Measurements from ENCODE around the gene ELOVL5. TPM values are rescaled to one million over a fixed set of nuclear protein-coding genes. Genes with fewer than 3 reads are reported as not detected.
"Not testable (repeated sequence)": the region's sequence is repeated elsewhere in the genome, so short reads cannot be mapped to it uniquely, and the experiment has no call there.

ELOVL5 gene
- total RNA-seq, 2 experiments from 2014 or later = 113 to 117 TPM

DNA sequence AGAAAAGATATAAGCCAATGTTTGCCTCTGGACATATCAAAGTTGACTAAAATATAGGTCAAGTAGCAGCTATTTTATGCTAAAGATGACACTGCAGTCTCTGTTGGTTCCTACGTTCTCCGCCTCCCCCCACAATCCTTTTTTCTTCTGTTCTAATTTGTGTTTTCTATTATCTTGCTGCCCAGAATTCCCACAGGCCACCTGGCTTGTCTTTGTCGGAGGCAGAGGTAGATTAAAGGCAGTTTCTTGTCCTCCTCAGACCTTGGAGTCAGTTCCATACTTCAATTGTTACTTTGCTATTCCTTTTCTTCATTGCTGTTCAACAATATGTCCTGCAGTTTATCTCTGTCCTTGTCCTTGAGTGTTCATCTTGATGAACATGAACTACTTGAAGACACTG, 3.6 kb upstream of the ELOVL5 start:
- DNase-seq (no peak), ATAC-seq (no peak)
- Mint-ChIP-seq H3K27me3 (peaks cover 16% of the 10 kb centered on the region), H3K9me3 (ENCODE audit: low read depth) (no peaks in the 10 kb centered on the region), H3K4me3 (no peak overlapping the region), H3K4me1 (peaks cover 8% of the 10 kb centered on the region), H3K36me3 (peaks cover 2% of the 10 kb centered on the region), H3K27ac (no peak overlapping the region)
- CTCF ChIA-PET = interaction anchor here (1.5 kb wide), 1 partner anchor 13 kb away, joined by 4 read pairs; no protein-coding TSS in a partner anchor

DNA sequence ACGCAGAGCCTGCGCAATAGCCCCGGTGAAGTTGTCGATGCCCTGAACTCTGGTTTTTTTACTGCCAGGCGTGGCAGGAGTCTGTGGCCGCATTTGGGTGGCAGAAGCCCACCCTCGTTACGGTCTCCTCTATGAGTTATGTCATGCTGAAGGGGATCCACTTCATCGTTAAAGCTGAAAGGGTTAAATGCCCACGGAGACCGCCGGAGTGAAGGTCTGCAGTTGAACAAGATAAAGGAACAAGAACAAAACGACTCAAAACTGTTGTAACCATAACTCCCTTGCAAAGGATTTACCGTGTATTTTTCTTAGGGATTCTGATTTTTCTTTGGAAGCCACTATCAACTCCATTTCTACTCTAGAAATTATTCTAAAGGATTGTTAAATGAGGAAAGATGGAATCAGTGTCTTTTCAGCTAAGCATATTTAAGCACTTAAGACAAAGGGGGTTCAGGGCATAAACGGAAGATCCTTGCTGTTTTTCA, 501 bp upstream of the ELOVL5 start:
- CTCF ChIA-PET = interaction anchor here (1.2 to 4.6 kb wide), 6 partner anchors 8 to 39 kb away, joined by 3 to 28 read pairs (median 5); no protein-coding TSS in a partner anchor
- H3K4me3 Mint-ChIP-seq = peak overlapping the region; percentile 93
- no peaks in the 10 kb centered on the region for H3K9me3 Mint-ChIP-seq (ENCODE audit: low read depth)
- H3K4me1 Mint-ChIP-seq = peaks cover 38% of the 10 kb centered on the region
- DNase-seq (no peak), ATAC-seq (no peak)
- H3K27ac Mint-ChIP-seq = peak overlapping the region; percentile 89
- peaks cover 22% of the 10 kb centered on the region for H3K36me3 Mint-ChIP-seq
- H3K27me3 Mint-ChIP-seq = peaks cover 10% of the 10 kb centered on the region

DNA sequence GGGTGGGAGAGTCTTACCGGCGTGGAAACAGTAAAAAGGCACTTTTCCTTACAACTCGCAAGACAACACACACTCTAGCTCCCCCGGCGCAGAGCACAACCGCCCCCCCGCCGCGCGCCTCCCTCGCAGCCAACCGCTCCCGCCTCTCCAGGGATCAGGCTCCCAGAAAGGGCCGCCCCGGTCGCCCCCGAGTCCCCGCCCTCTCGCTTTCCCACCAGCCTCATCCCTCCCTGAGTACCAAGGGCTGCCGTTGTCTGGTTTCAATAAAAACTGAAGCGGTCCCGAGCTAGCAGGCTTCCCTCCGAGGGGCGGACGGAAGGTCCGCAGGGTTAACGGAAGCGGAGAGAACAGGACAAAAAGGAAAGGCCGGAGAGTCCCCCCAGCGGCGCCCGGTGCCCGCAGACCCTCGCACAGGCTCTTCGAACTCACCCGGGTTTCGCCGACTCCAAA, 804 bp downstream of the ELOVL5 start:
- Mint-ChIP-seq H3K27me3 (peaks cover 10% of the 10 kb centered on the region), H3K4me1 (peaks cover 51% of the 10 kb centered on the region), H3K27ac (peak overlapping the region; percentile 89), H3K36me3 (peaks cover 23% of the 10 kb centered on the region), H3K4me3 (peak overlapping the region; percentile 93), H3K9me3 (ENCODE audit: low read depth) (no peaks in the 10 kb centered on the region)
- CTCF ChIA-PET = interaction anchor here (1.2 to 4.6 kb wide), 10 partner anchors 10 to 63 kb away, joined by 3 to 28 read pairs (median 7); no protein-coding TSS in a partner anchor
- peak; percentile 70 for DNase-seq
- peak; percentile 46 for ATAC-seq

DNA sequence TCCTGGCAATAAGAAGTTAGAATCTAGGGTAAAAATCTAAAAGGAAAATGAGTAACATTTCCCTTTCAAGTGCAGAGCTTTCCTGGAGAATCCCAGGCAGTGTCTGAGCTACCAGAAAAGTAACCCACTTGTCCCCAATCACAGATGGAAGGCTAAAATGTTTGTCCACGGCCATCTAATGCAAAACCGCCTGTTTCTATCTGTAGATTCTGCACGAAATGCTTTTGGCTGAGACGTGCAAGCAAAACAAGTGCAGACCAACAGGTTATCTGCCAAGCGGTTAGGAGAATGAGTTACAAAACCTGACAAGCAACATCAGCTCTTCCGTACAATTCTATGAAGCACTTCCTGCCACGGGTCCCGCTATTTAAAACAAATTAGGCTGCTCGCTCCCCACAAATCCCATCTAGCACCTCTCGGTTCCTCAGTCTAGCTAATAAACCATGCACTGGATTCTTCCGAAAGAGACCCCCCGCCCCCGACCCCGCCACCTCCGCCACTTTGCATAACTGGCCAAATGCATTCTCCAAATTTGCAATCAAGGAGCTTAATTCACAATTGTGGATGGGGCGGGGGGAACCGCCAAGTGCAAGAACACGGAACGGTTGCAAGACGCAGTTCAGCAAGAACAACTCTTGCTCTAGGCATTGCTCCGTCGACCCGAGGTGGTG, 1.4 kb downstream of the ELOVL5 start:
- DNase-seq = peak; percentile 66
- Mint-ChIP-seq H3K27me3 (peaks cover 5% of the 10 kb centered on the region), H3K4me1 (peaks cover 56% of the 10 kb centered on the region), H3K4me3 (peak overlapping the region; percentile 93), H3K9me3 (ENCODE audit: low read depth) (no peaks in the 10 kb centered on the region), H3K27ac (peak overlapping the region; percentile 89), H3K36me3 (peaks cover 23% of the 10 kb centered on the region)
- peak; percentile 13 for ATAC-seq
- CTCF ChIA-PET = interaction anchor here (1.2 to 4.6 kb wide), 10 partner anchors 9 to 63 kb away, joined by 3 to 28 read pairs (median 7); no protein-coding TSS in a partner anchor

DNA sequence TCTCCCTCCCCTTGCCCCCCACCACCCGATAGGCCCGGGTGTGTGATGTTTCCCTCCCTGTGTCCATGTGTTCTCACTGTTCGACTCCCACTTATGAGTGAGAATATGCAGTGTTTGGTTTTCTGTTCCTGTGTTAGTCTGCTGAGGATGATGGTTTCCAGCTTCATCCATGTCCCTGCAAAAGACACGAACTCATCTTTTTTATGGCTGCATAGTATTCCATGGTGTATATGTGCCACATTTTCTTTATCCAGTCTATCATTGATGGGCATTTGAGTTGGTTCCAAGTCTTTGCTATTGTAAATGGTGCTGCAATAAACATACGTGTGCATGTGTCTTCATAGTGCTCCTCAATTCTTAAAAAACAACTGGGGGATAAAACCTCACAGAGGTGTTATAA, 2.7 kb downstream of the ELOVL5 start:
- CTCF ChIA-PET = interaction anchor here (2.1 to 4.6 kb wide), 3 partner anchors 10 to 36 kb away, joined by 12 to 28 read pairs (median 13); no protein-coding TSS in a partner anchor
- ATAC-seq; H3K9me3 Mint-ChIP-seq (ENCODE audit: low read depth); DNase-seq; H3K27me3 Mint-ChIP-seq: not testable (repeated sequence)
- Mint-ChIP-seq H3K4me1 (peaks cover 70% of the 10 kb centered on the region), H3K36me3 (peaks cover 26% of the 10 kb centered on the region), H3K27ac (peak overlapping the region; percentile 89), H3K4me3 (peak overlapping the region; percentile 93)

DNA sequence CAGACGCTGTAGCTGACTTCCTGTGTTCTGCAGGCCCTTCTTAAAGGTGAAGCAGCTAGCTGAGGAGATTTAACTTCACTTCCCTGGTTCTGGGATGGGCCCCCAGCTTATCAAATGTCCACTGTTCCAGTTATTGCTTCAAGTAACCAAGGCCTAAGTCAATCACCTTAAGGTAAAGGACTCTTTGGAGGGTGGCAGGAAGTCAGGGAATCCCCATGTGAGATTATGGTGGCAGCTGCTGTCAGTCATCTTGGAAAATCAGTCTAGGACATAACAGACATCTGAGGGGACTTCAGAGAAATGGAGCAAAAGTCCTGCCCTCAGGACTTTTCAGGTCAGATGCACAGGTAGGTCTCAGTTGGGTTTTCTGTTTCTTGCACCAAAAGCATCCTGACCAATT, 3.8 kb downstream of the ELOVL5 start:
- no peak for ATAC-seq
- CTCF ChIA-PET = interaction anchor here (0.7 to 1.2 kb wide), 5 partner anchors 9 to 141 kb away, joined by 3 to 5 read pairs (median 3); no protein-coding TSS in a partner anchor
- DNase-seq = no peak
- Mint-ChIP-seq H3K27ac (peak overlapping the region; percentile 25), H3K4me3 (peak overlapping the region; percentile 4), H3K27me3 (no peaks in the 10 kb centered on the region), H3K4me1 (peaks cover 75% of the 10 kb centered on the region), H3K36me3 (peaks cover 26% of the 10 kb centered on the region), H3K9me3 (ENCODE audit: low read depth) (no peaks in the 10 kb centered on the region)

DNA sequence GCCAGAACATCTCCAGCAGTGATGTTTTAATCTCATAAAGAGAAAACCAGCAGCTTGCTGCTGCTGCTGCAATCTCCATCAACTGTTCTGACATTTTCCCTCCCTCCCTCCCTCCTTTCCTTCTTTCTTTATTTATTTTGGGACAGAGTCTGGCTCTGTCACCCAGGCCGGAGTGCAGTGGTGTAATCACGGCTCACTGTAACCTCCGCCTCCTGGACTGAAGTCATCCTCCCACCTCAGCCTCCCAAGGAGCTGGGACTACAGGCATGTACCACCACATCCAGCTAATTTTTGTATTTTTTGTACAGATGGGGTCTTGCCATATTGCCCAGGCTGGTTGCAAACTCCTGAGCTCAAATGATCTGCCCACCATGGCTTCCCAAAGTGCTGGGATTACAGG, 5.7 kb downstream of the ELOVL5 start:
- Mint-ChIP-seq H3K9me3 (ENCODE audit: low read depth) (no peaks in the 10 kb centered on the region), H3K27me3 (no peaks in the 10 kb centered on the region), H3K36me3 (peaks cover 26% of the 10 kb centered on the region), H3K27ac (no peak overlapping the region), H3K4me3 (no peak overlapping the region), H3K4me1 (peaks cover 82% of the 10 kb centered on the region)
- CTCF ChIA-PET = interaction anchor here (0.6 to 1.3 kb wide), 2 partner anchors 153 to 377 kb away, joined by 3 read pairs; no protein-coding TSS in a partner anchor
- ATAC-seq (no peak), DNase-seq (no peak)

DNA sequence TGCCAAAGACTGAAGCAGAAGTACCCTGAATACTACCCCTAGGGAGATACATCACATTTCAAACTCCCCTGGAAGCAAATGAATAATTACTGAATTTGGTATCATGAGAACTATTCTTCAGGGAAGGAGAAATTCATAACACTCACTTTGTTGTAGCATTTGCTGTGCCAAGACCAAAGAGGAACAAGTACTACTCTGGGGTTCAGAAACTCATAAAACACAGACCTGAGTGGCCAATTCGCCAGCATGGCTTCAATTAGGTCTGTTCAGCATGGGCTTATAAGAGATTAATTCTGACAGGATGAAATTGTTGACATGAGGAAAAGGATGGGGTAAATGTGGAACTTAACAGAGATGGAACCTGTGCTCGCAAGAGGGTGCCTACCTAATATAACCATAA, 6.5 kb downstream of the ELOVL5 start:
- no peak overlapping the region for H3K4me3 Mint-ChIP-seq

DNA sequence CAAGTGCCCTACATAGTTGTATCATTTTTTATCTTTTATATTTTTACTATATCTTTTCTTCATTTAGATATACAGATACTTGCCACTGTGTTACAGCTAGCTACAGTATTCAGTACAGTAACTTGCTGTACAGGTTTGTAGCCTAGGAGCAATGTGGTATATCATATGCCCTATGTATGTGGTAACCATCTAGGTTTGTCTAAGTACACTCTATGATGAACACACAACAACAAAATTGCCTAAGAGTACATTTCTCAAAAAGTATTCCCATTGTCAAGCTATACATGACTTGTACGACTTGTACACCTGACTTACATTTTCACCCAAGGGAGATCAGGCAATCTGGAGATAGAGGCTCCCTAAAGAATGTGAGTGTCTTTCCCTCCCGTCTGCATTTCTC, 8.2 kb downstream of the ELOVL5 start:
- DNase-seq (no peak), ATAC-seq (no peak)
- peaks cover 90% of the 10 kb centered on the region for H3K4me1 Mint-ChIP-seq
- H3K27ac Mint-ChIP-seq = no peak overlapping the region
- H3K9me3 Mint-ChIP-seq (ENCODE audit: low read depth) = no peaks in the 10 kb centered on the region
- CTCF ChIA-PET = interaction anchor here (1.4 kb wide), 2 partner anchors 9 to 12 kb away, joined by 4 read pairs; no protein-coding TSS in a partner anchor
- no peaks in the 10 kb centered on the region for H3K27me3 Mint-ChIP-seq
- H3K4me3 Mint-ChIP-seq = no peak overlapping the region
- H3K36me3 Mint-ChIP-seq = peaks cover 19% of the 10 kb centered on the region

More for the DNA sequence above, 6.5 kb downstream of the ELOVL5 start:
- Mint-ChIP-seq H3K27ac (peak overlapping the region; percentile 17), H3K27me3 (no peaks in the 10 kb centered on the region), H3K36me3 (peaks cover 29% of the 10 kb centered on the region), H3K9me3 (ENCODE audit: low read depth) (no peaks in the 10 kb centered on the region), H3K4me1 (peaks cover 90% of the 10 kb centered on the region)
- DNase-seq (no peak), ATAC-seq (no peak)
- CTCF ChIA-PET = no interaction called here

DNA sequence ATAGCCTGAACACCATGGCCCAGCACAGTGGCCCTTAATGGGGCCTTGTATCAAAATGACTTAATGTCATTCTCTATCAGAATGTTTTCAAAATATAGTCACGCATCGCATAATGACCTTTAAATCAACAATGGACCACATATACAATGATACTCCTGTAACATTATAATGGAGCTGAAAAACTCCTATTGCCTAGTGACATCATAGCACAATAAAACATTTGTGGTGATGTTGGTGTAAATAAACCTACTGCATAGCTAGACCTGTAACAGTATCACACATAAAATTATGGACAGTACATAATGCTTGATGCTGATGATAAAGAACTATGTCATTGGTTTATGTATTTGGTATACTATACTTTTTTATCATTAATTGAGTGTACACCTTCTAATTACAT, 9.3 kb downstream of the ELOVL5 start:
- Mint-ChIP-seq H3K4me1 (peaks cover 90% of the 10 kb centered on the region), H3K4me3 (no peak overlapping the region), H3K27me3 (no peaks in the 10 kb centered on the region), H3K36me3 (peaks cover 15% of the 10 kb centered on the region), H3K9me3 (ENCODE audit: low read depth) (no peaks in the 10 kb centered on the region), H3K27ac (no peak overlapping the region)
- DNase-seq (no peak), ATAC-seq (no peak)
- CTCF ChIA-PET = interaction anchor here (0.5 to 1.4 kb wide), 4 partner anchors 10 to 393 kb away, joined by 4 read pairs; no protein-coding TSS in a partner anchor

DNA sequence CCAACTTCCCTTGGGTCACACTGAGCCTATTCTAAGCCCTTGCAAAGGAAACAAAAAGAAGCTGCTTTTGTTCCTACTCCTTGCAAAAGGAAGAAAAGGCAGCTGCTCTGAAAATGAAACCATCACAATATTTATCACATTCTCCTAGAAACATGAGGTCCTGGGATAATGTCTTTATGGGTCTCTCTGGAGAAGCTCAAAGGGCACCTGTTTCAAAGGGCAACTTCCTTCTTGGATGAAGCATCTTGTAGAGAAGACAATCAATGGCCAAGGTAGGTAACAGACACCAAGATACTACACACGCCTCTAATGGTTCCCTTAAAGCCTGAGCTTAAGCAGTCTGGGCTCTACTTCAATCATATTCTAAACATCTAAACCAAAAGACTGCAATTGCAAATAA, 10.4 kb downstream of the ELOVL5 start:
- peak overlapping the region; percentile 63 for H3K27ac Mint-ChIP-seq
- no peaks in the 10 kb centered on the region for H3K27me3 Mint-ChIP-seq
- ATAC-seq (no peak), DNase-seq (no peak)
- peaks cover 89% of the 10 kb centered on the region for H3K4me1 Mint-ChIP-seq
- H3K36me3 Mint-ChIP-seq = peaks cover 16% of the 10 kb centered on the region
- no peak overlapping the region for H3K4me3 Mint-ChIP-seq
- no peaks in the 10 kb centered on the region for H3K9me3 Mint-ChIP-seq (ENCODE audit: low read depth)
- CTCF ChIA-PET = interaction anchor here (1.0 to 1.8 kb wide), 4 partner anchors 9 to 19 kb away, joined by 3 to 6 read pairs (median 3); partner anchors contain the start of gene ELOVL5

DNA sequence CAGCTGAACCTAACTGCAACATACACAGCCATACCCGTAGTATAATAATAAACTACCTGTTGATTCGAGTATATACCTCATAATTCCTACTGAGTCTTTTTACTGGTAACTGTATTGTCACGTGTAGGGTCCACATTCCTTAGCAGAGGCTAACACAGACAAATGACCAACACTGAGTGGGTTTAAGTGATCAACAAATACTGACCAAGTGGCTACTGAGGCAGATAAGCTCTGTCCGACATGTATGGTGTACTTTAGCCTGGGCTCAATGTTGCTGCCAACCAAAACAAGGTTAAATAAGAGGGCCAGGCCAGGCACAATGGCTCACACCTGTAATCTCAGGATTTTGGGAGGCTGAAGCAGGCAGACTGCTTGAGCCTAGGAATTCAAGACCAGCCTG, 12.7 kb downstream of the ELOVL5 start:
- Mint-ChIP-seq H3K27ac (peak overlapping the region; percentile 98), H3K9me3 (ENCODE audit: low read depth) (no peaks in the 10 kb centered on the region), H3K4me3 (peak overlapping the region; percentile 80), H3K36me3 (peaks cover 33% of the 10 kb centered on the region), H3K4me1 (peaks cover 84% of the 10 kb centered on the region), H3K27me3 (no peaks in the 10 kb centered on the region)
- ATAC-seq (no peak), DNase-seq (no peak)
- CTCF ChIA-PET = interaction anchor here (1.5 to 2.3 kb wide), 3 partner anchors 9 to 21 kb away, joined by 3 to 13 read pairs (median 6); no protein-coding TSS in a partner anchor

DNA sequence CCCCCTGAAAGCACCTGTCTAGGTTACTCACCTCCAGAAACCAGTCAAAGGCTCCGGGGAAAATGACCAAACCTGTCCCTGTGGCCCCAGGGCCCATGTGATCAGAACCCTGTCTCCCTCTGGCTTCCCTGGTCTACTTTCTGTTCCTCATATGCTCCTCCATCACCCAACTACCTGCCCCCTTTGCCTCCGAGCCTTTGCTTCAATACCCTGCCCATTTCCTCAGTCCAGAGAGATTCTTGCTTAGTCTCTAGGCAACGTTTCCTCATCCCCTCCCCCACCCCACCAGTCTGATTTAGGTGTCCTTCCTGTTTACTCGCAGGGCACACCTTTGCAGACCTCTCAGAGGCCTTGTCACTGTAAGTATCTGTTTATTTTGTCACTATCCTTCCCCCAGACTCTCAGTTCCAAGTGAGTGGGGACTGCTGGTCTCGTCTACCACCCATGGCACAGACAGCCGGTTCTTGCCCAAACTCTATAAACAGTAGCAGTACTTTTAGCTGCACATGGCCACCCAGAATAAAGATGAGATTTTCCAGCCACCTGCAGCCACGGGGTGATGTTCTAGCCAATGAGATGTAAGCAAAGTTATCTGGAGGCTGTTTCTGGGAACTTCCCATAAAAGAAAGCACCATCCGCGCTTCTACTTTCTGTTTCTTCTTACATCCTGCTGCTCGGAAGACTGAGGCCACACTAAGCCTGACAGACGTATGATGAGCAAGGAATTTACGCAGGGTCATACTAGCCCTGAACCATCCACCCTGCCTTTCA, 13.3 kb downstream of the ELOVL5 start:
- Mint-ChIP-seq H3K27ac (peak overlapping the region; percentile 98), H3K36me3 (peaks cover 37% of the 10 kb centered on the region), H3K4me1 (peaks cover 82% of the 10 kb centered on the region), H3K27me3 (no peaks in the 10 kb centered on the region), H3K9me3 (ENCODE audit: low read depth) (no peaks in the 10 kb centered on the region), H3K4me3 (peak overlapping the region; percentile 80)
- peak; percentile 80 for ATAC-seq
- DNase-seq = peak; percentile 83
- CTCF ChIA-PET = interaction anchor here (0.9 to 2.3 kb wide), 4 partner anchors 9 to 20 kb away, joined by 3 to 13 read pairs (median 4); no protein-coding TSS in a partner anchor

Data from activated CD8-positive, alpha-beta memory T cell treated with anti-CD3 and anti-CD28 coated beads, Interleukin-2, amount 10 ng/mL, durations not matched to agents 7 days and 5 days (primary cell).